Ovary (tissue), 10 donors: ENCODE measurements around the gene PATL2. TPM values are rescaled to one million over a fixed set of nuclear protein-coding genes. Genes with fewer than 3 reads are reported as not detected.
"Not testable (repeated sequence)": the region's sequence is repeated elsewhere in the genome, so short reads cannot be mapped to it uniquely, and the experiment has no call there.

Experiments
- DNase-seq, 5 donors: peaks; one replicate each; pipeline ENCODE4 v3.0.0-alpha.2; 2019 to 2020
- H3K27ac ChIP-seq, 2 donors: fragments of 200-600 bp; one replicate each; pipeline versions ENCODE4 v1.5.1 to v1.8.0; 2019 to 2022
- H3K27me3 ChIP-seq: fragments of 200-600 bp; one replicate; pipeline ENCODE4 v1.8.0; 2022
- H3K36me3 ChIP-seq: fragments of 200-600 bp; sonication (generic); one replicate; pipeline ENCODE4 v1.5.1; 2019
- H3K4me1 ChIP-seq: one replicate; pipeline ENCODE4 v1.8.1; 2013; ENCODE audit warnings: mild to moderate bottlenecking, moderate library complexity; ENCODE audit not compliant: insufficient read depth
- H3K4me3 ChIP-seq: fragments of 200-600 bp; sonication (generic); one replicate; pipeline ENCODE4 v1.5.1; 2017
- H3K9me3 ChIP-seq, 2 donors: fragments of 200-600 bp in 1 of 2; sonication (generic) in 1 of 2; one replicate each; pipeline versions ENCODE4 v1.5.1 to v1.8.1; 2013 to 2019; ENCODE audit warnings: mild to moderate bottlenecking in 1 of 2, moderate library complexity in 1 of 2
- CTCF ChIP-seq, 3 donors: fragments of 450-650 bp in 2 of 3; fragments of 200-600 bp in 1 of 3; IDR thresholded peaks; one replicate each; pipeline versions ENCODE4 v1.5.1 to v1.8.0; 2016 to 2022; ENCODE audit warnings: antibody characterized with exemption in 3 of 3, mild to moderate bottlenecking in 1 of 3
- EP300 ChIP-seq: sonication (generic); formaldehyde crosslinking; IDR thresholded peaks from one replicate; pipeline ENCODE4 v1.6.1; 2017; ENCODE audit warnings: antibody characterized with exemption
- POLR2A ChIP-seq: fragments of 450-650 bp; IDR thresholded peaks from one replicate; pipeline ENCODE4 v1.6.1; 2017; ENCODE audit warnings: antibody characterized with exemption, mild to moderate bottlenecking, moderate library complexity
- WGBS, 3 donors: extraction: QIAGEN DNeasy Blood & Tissue Kit in 1 of 3; methylation state at CpG; one replicate each; pipeline versions ENCODE4 v1.1.5 to v1.1.7; 2013 to 2017; 5-methylcytosine and 5-hydroxymethylcytosine counted together
- intact Hi-C, 4 donors: fragments of 100-400 bp; cut with DNase I; formaldehyde crosslinking; loops; one replicate each; pipeline versions ENCODE4 v1.11.0 to v1.15.1; 2022 to 2023
- long read RNA-seq, 3 donors: library from polyadenylated mRNA in 2 of 3; unstranded in 2 of 3; transcript quantifications; one replicate each; pipeline ENCODE4 v2.0.0 and lab custom pipeline, GENCODE V29; 2021 to 2026
- polyA plus RNA-seq, 2 donors: library from polyadenylated mRNA; stranded (reverse); fragments of 200-250 nt in 1 of 2; fragments of 350-450 nt in 1 of 2; fragmentation: Illumina TruSeq in 1 of 2; extraction: RNeasy Lipid Tissue Mini Kit (QIAGEN cat#74804) in 1 of 2; gene quantifications; one replicate each; pipeline ENCODE4 v1.2.3, GENCODE V29; 2013 to 2014
- total RNA-seq, 7 donors: library from RNA; depleted of rRNA in 2 of 7; stranded (reverse); fragments of >200 nt in 2 of 7; fragmentation: NEBNext Ultra II Directional in 3 of 7; extraction: Animal tissue kit (Norgen Biotek cat#: 25700) in 3 of 7; gene quantifications; one replicate each; pipeline versions ENCODE4 v1.1.0 to v1.2.4, GENCODE V29; 2016 to 2023
- donor health status: DM: no; HTN: no; CAD: no; lungs with moderate emphysema.
- donor health status: DM: no; HTN: no; CAD: no.
- donor health status: Bipolar disorder and iron deficiency.
- donor health status: DM: yes; HTN: yes; CAD: no.
- donor health status: DM: no; HTN: no; CAD: no.
- donor health status: DM: yes; HTN: yes; CAD: no.

PATL2 gene
- total RNA-seq = 1 to 10 TPM in 5 of 7 donors, under 1 TPM in 2; 0.20 to 1.9 (median 1.2) TPM
- 1 to 10 TPM; 1.3 to 2.3 TPM for polyA plus RNA-seq
- long read RNA-seq, donor 1, partial matches to known transcripts = 1 of 2 reads
- long read RNA-seq, donor 1, other reads (novel, unspliced or antisense) = 1 of 2 reads
- long read RNA-seq, donor 2, partial matches to known transcripts = 258 of 1,697 reads
- long read RNA-seq, donor 2, other reads (novel, unspliced or antisense) = 1,436 of 1,697 reads
- long read RNA-seq, donor 3, partial matches to known transcripts = 0 of 1 reads
- long read RNA-seq, donor 3, other reads (novel, unspliced or antisense) = 1 of 1 reads

DNA sequence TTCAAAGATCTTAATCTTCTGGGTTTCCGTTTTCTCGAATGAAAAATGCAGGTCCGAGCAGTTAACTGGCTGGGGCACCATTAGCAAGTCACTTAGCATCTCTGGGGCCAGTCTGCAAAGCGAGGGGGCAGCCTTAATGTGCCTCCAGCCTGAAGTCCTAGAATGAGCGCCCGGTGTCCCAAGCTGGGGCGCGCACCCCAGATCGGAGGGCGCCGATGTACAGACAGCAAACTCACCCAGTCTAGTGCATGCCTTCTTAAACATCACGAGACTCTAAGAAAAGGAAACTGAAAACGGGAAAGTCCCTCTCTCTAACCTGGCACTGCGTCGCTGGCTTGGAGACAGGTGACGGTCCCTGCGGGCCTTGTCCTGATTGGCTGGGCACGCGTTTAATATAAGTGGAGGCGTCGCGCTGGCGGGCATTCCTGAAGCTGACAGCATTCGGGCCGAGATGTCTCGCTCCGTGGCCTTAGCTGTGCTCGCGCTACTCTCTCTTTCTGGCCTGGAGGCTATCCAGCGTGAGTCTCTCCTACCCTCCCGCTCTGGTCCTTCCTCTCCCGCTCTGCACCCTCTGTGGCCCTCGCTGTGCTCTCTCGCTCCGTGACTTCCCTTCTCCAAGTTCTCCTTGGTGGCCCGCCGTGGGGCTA, at the start of gene PATL2, which contains the start of gene B2M:
PATL2 (minus strand) TSS at position 228 of the 647 bp plus-strand sequence. CDS start 34,833 bp downstream, outside the sequence.
B2M (plus strand) TSS at position 422 of the 647 bp plus-strand sequence; CDS start at position 452, 30 bp downstream.
- Histone ChIP-seq H3K36me3 (no peaks in the 10 kb centered on the region), H3K9me3 (no peaks in the 10 kb centered on the region), H3K4me3 (peak within 1 kb of the TSS; percentile 63), H3K27me3 (no peaks in the 10 kb centered on the region), H3K4me1 (peaks cover 3% of the 10 kb centered on the region), H3K27ac (peak within 1 kb of the TSS; percentile 92 to 95)
- intact Hi-C loops = loop anchor here in 1 of 4 donors (10.0 kb wide), 1 partner anchor 474 kb away; the partner anchor contains the start of gene SHF
- peak; percentile 94 to 97 (median 96) for DNase-seq
- TF ChIP-seq EP300 (no peak), CTCF (IDR thresholded peaks at IDR 0.05) (no peak), POLR2A (peak; percentile 99)
- WGBS, 3 donors = 0 to 1% (median 0%) methylated on average over 37 of the region's 37 CpGs

DNA sequence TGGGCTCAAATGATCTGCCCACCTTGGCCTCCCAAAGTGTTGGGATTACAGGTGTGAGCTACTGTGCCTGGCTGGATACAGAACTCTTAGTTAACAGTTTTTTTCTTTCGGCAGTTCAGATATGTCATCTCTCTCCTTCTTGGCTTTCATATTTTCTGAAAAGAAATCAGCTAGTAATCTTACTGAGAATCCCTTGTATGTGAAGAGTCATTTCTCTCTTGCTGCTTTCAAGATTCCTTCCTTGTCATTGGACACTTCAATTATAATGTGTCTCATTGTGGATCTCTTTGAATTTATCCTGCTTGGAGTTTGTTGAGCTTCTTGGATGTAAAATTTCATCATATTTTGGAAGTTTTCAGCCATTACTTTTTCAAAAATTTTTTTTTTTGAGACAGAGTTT, 42.2 kb upstream of the PATL2 start:
- Histone ChIP-seq H3K4me3 (no peak overlapping the region), H3K9me3 (no peaks in the 10 kb centered on the region), H3K4me1 (no peaks in the 10 kb centered on the region), H3K36me3 (no peaks in the 10 kb centered on the region), H3K27me3 (no peaks in the 10 kb centered on the region), H3K27ac (no peak overlapping the region)
- intact Hi-C loops = no loop called here
- DNase-seq = no peak
- WGBS, 3 donors = 91 to 100% (median 95%) methylated on average over 1 of the region's 1 CpG
- no peak for TF ChIP-seq CTCF (IDR thresholded peaks at IDR 0.05)
- no peak for TF ChIP-seq POLR2A
- no peak for TF ChIP-seq EP300

DNA sequence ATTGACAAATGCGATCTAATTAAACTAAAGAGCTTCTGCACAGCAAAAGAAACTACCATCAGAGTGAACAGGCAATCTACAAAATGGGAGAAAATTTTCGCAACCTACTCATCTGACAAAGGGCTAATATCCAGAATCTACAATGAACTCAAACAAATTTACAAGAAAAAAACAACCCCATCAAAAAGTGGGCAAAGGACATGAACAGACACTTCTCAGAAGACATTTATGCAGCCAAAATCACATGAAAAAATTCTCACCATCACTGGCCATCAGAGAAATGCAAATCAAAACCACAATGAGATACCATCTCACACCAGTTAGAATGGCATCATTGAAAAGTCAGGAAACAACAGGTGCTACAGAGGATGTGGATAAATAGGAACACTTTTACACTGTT, 32.3 kb upstream of the PATL2 start:
- H3K27ac ChIP-seq, H3K27me3 ChIP-seq, H3K4me3 ChIP-seq, H3K4me1 ChIP-seq, H3K36me3 ChIP-seq, DNase-seq, intact Hi-C loops, H3K9me3 ChIP-seq: not testable (repeated sequence)
- 96 to 98% (median 97%) methylated on average over 1 to 2 of the region's 2 CpGs for WGBS, 3 donors

DNA sequence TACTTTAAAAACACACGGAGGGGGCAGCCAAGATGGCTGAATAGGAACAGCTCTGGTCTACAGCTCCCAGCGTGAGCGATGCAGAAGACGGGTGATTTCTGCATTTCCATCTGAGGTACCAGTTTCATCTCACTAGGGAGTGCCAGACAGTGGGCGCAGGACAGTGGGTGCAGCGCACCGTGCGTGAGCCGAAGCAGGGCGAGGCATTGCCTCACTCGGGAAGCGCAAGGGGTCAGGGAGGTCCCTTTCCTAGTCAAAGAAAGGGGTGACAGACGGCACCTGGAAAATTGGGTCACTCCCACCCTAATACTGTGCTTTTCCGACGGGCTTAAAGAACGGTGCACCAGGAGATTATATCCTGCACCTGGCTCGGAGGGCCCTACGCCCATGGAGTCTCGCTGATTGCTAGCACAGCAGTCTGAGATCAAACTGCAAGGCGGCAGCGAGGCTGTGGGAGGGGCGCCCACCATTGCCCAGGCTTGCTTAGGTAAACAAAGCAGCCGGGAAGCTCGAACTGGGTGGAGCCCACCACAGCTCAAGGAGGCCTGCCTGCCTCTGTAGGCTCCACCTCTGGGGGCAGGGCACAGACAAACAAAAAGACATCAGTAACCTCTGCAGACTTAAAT, 28.2 kb upstream of the PATL2 start:
- intact Hi-C loops = loop anchor here in 3 of 4 donors (5.0 kb wide), 1 partner anchor 77 kb away; the partner anchor contains the start of gene SPG11 (in 3 of the 3)
- not testable (repeated sequence) for H3K4me1 ChIP-seq, H3K4me3 ChIP-seq, H3K27ac ChIP-seq, H3K27me3 ChIP-seq, H3K9me3 ChIP-seq, H3K36me3 ChIP-seq, DNase-seq
- 83 to 87% (median 85%) methylated on average over 20 to 24 of the region's 24 CpGs for WGBS, 3 donors

GRCh38 chr15:44738340-44738984, 27.3 kb upstream of the PATL2 start:
- DNase-seq = no peak
- no peaks in the 10 kb centered on the region for H3K27me3 ChIP-seq
- WGBS, 3 donors = 62 to 67% (median 63%) methylated on average over 3 of the region's 3 CpGs
- H3K4me1 ChIP-seq = peaks cover 2% of the 10 kb centered on the region
- H3K4me3 ChIP-seq = no peak overlapping the region
- TF ChIP-seq EP300 (no peak), CTCF (IDR thresholded peaks at IDR 0.05) (peak; percentile 63 to 78 (median 72))
- H3K9me3 ChIP-seq = no peaks in the 10 kb centered on the region
- H3K36me3 ChIP-seq = no peaks in the 10 kb centered on the region
- no peak overlapping the region for H3K27ac ChIP-seq
- intact Hi-C loops = loop anchor here in 3 of 4 donors (5.0 kb wide), 1 partner anchor 76 kb away; the partner anchor contains the start of gene SPG11 (in 3 of the 3)
